Endothelial cell (in vitro differentiated cells): ENCODE data around the gene UBTD2. TPM values are rescaled to one million over a fixed set of nuclear protein-coding genes. Genes with fewer than 3 reads are reported as not detected.

Source experiments
- DNase-seq: peaks from one replicate; pipeline ENCODE4 v3.0.0; 2021; ENCODE audit warnings: low spot score
- H3K27ac Mint-ChIP-seq: one replicate; pipeline ENCODE4 v1.8.0; 2021; ENCODE audit warnings: mixed read lengths, inconsistent platforms; ENCODE audit not compliant: unreplicated experiment
- H3K27me3 Mint-ChIP-seq: one replicate; pipeline ENCODE4 v1.8.0; 2021; ENCODE audit warnings: mild to moderate bottlenecking, moderate library complexity, mixed read lengths, inconsistent platforms; ENCODE audit not compliant: unreplicated experiment
- H3K36me3 Mint-ChIP-seq: one replicate; pipeline ENCODE4 v1.8.0; 2021; ENCODE audit warnings: mild to moderate bottlenecking, low read depth, mixed read lengths, inconsistent platforms; ENCODE audit not compliant: unreplicated experiment
- H3K4me1 Mint-ChIP-seq: one replicate; pipeline ENCODE4 v1.8.0; 2021; ENCODE audit warnings: mild to moderate bottlenecking, mixed read lengths, inconsistent platforms; ENCODE audit not compliant: unreplicated experiment
- H3K4me3 Mint-ChIP-seq: one replicate; pipeline ENCODE4 v1.8.0; 2021; ENCODE audit warnings: mild to moderate bottlenecking, mixed read lengths, inconsistent platforms; ENCODE audit not compliant: unreplicated experiment
- H3K9me3 Mint-ChIP-seq: one replicate; pipeline ENCODE4 v1.8.0; 2021; ENCODE audit warnings: mixed read lengths, inconsistent platforms; ENCODE audit not compliant: unreplicated experiment
- total RNA-seq: library from RNA; stranded (reverse); fragmentation: NEBNext Ultra II Directional; extraction: Animal tissue kit (Norgen Biotek cat#: 25700); gene quantifications from one replicate; pipeline ENCODE4 v1.2.1, GENCODE V29; 2021; ENCODE audit not compliant: unreplicated experiment
- TF ChIP-seq, protein P1 (sequence below): fragments of 200-600 bp; sonication (generic); IDR thresholded peaks from one replicate; pipeline ENCODE4 v1.5.0; 2021; ENCODE audit warnings: antibody characterized with exemption; ENCODE audit not compliant: unreplicated experiment

The UBTD2 gene
- total RNA-seq, 1 donor from 2014 or later: 38.8 TPM

DNA sequence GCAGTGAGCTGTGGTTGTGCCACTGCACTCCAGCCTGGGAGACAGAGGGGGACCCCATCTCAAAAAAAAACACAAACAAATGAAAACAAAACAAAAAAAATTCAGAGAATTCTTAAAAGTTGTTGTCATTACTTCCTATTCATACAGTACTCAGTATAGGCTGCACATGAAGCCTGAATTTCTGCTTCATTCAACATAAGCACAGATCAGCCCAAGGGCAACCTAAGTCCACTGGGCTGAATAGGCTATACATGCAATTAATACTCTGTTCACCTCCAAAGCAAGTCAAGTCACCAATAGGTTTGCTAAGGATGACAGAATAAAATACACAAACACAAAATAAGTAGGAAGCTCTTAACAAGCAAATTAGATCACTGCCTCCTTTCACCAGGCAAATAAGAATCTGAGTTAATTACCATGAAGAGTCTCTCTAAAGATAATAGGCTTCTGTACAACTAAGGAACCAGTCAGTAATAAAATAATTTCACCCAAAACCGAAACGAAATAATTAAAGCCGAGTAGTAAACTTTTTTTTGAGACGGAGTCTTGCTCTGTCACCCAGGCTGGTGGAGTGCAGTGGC lies 18.7 kb downstream of the UBTD2 start:
- no peak overlapping the region for H3K4me3 Mint-ChIP-seq
- H3K27me3 Mint-ChIP-seq: peaks cover 2% of the 10 kb centered on the region
- H3K36me3 Mint-ChIP-seq: no peaks in the 10 kb centered on the region
- TF ChIP-seq, protein P1, sequence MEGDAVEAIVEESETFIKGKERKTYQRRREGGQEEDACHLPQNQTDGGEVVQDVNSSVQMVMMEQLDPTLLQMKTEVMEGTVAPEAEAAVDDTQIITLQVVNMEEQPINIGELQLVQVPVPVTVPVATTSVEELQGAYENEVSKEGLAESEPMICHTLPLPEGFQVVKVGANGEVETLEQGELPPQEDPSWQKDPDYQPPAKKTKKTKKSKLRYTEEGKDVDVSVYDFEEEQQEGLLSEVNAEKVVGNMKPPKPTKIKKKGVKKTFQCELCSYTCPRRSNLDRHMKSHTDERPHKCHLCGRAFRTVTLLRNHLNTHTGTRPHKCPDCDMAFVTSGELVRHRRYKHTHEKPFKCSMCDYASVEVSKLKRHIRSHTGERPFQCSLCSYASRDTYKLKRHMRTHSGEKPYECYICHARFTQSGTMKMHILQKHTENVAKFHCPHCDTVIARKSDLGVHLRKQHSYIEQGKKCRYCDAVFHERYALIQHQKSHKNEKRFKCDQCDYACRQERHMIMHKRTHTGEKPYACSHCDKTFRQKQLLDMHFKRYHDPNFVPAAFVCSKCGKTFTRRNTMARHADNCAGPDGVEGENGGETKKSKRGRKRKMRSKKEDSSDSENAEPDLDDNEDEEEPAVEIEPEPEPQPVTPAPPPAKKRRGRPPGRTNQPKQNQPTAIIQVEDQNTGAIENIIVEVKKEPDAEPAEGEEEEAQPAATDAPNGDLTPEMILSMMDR: no peak
- H3K27ac Mint-ChIP-seq: no peak overlapping the region
- DNase-seq: no peak
- H3K9me3 Mint-ChIP-seq: no peaks in the 10 kb centered on the region
- H3K4me1 Mint-ChIP-seq: peaks cover 6% of the 10 kb centered on the region

DNA sequence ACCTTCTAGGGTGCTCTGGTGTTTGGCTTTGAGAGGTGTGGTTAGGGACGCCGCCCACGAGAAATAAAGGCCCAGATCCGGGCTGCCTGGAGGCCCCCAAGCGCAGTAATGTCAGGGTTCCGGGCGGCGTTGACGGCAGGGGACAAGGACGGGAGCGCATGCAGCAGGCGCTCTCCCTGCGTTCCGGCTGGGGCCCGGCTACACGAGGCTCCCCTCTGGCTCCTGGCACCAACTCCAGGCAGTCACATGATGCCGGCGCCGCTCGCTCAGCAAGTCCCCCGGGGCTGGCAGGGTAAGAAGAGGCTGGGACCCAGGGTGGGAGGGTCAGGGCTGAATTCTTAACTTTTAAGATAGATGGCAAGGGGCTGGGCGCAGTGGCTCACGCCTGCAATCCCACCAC lies 28.1 kb downstream of the UBTD2 start:
- Mint-ChIP-seq H3K27me3 (peaks cover 1% of the 10 kb centered on the region), H3K4me3 (no peak overlapping the region), H3K9me3 (no peaks in the 10 kb centered on the region), H3K27ac (no peak overlapping the region), H3K4me1 (no peaks in the 10 kb centered on the region), H3K36me3 (peaks cover 46% of the 10 kb centered on the region)
- no peak for DNase-seq
- TF ChIP-seq, protein P1: no peak

DNA sequence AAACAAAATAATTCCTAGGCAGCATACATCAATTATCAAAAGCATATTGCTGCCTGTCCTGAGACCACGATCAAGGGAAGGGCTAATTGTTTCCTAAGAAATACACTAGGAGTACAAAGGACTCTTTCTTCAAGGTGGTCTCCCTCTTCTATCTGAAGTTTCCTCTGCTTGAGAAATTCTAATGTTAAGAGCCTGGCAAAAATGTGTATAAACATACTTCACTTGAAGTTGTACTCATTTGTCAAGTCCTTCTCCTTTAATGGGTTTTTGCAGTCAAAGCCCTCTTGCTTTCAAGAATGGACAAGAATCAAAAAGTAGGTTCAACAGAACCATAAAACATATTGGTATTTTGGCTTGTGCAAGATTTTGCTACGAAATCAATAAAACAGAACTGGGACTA lies 31.1 kb downstream of the UBTD2 start:
- H3K36me3 Mint-ChIP-seq: peaks cover 32% of the 10 kb centered on the region

DNA sequence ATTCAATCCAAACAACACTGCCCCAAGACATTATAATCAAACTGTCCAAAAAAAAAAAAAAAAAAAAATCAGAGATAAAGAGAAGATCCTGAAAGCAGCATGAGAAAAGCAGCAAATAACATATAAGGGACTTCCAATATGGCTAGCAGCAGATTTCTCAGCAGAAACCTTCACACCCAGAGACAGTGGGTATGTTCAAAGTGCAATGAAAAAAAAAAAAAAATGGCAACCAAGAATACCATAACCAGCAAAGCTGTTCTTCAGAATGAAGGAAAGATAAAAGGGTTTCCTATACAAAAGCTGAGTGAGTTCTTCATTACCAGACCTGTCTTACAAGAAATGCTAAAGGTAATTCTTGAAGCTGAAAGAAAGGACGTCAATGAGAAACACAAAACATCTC lies 32.1 kb downstream of the UBTD2 start:
- no peak overlapping the region for H3K4me3 Mint-ChIP-seq
- H3K27ac Mint-ChIP-seq: no peak overlapping the region
- H3K4me1 Mint-ChIP-seq: no peaks in the 10 kb centered on the region
- TF ChIP-seq, protein P1: no peak
- H3K9me3 Mint-ChIP-seq: no peaks in the 10 kb centered on the region
- no peak for DNase-seq
- H3K27me3 Mint-ChIP-seq: peaks cover 1% of the 10 kb centered on the region
- peaks cover 25% of the 10 kb centered on the region for H3K36me3 Mint-ChIP-seq

More for the DNA sequence above, 31.1 kb downstream of the UBTD2 start:
- H3K4me3 Mint-ChIP-seq: no peak overlapping the region
- no peaks in the 10 kb centered on the region for H3K9me3 Mint-ChIP-seq
- TF ChIP-seq, protein P1: no peak
- no peaks in the 10 kb centered on the region for H3K4me1 Mint-ChIP-seq
- no peak overlapping the region for H3K27ac Mint-ChIP-seq
- H3K27me3 Mint-ChIP-seq: peaks cover 1% of the 10 kb centered on the region
- DNase-seq: no peak

DNA sequence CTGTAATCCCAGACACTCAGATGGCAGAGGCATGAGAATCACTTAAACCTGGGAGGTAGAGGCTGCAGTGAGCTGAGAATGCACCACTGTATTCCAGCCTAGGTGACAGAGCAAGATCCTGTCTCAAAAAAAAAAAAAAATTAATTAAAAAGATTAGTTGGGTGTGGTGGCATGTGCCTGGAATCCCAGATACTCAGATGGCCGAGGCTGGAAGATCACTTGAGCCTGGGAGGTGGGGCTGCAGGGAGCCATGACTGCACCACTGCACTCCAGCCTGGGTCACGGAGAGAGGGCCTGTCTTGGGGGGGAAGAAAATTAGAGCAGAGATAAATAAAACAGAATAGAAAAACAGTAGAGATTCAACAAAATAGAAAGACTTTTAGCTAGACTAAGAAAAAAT lies 34.9 kb downstream of the UBTD2 start:
- no peaks in the 10 kb centered on the region for H3K27me3 Mint-ChIP-seq
- no peak for DNase-seq
- H3K4me3 Mint-ChIP-seq: no peak overlapping the region
- TF ChIP-seq, protein P1: no peak
- no peaks in the 10 kb centered on the region for H3K4me1 Mint-ChIP-seq
- peaks cover 12% of the 10 kb centered on the region for H3K36me3 Mint-ChIP-seq
- no peak overlapping the region for H3K27ac Mint-ChIP-seq
- H3K9me3 Mint-ChIP-seq: no peaks in the 10 kb centered on the region
